ENCODE data around the gene ARFIP2.

The ARFIP2 gene

GRCh38 chr11:6427516-6427915 lies 53.6 kb downstream of the ARFIP2 start:
- DNase-seq (ENCODE audit: low spot score): no peak
- TF ChIP-seq CTCF (IDR thresholded peaks at IDR 0.05; ENCODE audit: borderline replicate concordance, control extremely low read depth, extremely low read depth, insufficient read depth, missing control alignments): no peak
- in situ Hi-C loops (cut with MboI; ENCODE audit: low sequenced_read_pairs, unreplicated experiment): no loop called here

Measured in GM13976 (cell line).